ENCODE measurements around the gene SLC38A3.

Gene SLC38A3

DNA sequence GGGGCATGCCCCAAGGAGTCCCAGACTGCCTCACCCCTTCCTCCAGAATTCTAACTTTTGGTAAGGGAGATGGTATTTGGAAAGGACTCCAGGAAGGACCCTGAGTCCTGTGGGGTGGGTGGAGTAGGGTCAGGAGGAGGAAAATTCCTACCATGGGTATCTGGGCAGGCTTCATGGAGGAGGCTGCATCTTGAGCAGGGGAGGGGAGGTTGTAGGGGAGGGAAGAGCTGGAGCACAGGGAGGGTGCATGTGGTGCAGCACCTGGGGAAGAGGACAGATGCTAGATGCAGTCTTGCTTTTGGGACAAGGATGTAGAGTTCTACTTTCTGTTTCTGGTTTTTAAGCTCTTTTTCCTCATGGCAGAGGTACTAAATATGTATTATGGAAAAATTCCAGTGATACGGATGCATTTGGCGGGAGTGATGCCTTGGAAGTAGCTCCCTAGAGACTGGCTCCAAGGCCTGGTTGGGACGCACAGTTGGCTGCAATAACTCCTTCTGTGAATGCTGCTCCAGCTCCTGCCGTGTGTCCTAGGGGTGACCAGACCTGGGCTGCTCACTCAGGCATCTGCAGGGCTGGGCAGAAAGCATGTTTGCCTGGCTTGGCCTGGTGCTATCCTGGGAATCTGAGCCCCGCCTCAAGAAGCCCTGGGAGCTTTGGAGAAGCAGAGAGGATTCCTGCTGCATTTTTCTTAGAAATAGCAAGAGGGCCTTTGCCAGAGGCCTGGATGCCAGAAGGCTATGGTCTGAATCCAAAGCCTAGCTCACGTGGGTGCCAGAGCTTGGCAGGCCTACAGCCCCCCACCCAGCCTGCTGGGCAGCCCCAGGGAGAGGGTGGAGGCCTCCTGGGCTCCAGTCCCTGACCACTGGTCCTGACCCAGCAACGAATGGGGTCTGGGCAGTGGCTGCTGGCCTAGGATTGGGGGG, 39.8 kb upstream of the SLC38A3 start:
- no peak for DNase-seq (ENCODE audit: low spot score)
- in situ Hi-C loops (cut with MboI; ENCODE audit: low sequenced_read_pairs, unreplicated experiment) = no loop called here
- TF ChIP-seq, protein P1, sequence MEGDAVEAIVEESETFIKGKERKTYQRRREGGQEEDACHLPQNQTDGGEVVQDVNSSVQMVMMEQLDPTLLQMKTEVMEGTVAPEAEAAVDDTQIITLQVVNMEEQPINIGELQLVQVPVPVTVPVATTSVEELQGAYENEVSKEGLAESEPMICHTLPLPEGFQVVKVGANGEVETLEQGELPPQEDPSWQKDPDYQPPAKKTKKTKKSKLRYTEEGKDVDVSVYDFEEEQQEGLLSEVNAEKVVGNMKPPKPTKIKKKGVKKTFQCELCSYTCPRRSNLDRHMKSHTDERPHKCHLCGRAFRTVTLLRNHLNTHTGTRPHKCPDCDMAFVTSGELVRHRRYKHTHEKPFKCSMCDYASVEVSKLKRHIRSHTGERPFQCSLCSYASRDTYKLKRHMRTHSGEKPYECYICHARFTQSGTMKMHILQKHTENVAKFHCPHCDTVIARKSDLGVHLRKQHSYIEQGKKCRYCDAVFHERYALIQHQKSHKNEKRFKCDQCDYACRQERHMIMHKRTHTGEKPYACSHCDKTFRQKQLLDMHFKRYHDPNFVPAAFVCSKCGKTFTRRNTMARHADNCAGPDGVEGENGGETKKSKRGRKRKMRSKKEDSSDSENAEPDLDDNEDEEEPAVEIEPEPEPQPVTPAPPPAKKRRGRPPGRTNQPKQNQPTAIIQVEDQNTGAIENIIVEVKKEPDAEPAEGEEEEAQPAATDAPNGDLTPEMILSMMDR (IDR thresholded peaks at IDR 0.05; ENCODE audit: borderline replicate concordance, control extremely low read depth, extremely low read depth, insufficient read depth, missing control alignments) = no peak

DNA sequence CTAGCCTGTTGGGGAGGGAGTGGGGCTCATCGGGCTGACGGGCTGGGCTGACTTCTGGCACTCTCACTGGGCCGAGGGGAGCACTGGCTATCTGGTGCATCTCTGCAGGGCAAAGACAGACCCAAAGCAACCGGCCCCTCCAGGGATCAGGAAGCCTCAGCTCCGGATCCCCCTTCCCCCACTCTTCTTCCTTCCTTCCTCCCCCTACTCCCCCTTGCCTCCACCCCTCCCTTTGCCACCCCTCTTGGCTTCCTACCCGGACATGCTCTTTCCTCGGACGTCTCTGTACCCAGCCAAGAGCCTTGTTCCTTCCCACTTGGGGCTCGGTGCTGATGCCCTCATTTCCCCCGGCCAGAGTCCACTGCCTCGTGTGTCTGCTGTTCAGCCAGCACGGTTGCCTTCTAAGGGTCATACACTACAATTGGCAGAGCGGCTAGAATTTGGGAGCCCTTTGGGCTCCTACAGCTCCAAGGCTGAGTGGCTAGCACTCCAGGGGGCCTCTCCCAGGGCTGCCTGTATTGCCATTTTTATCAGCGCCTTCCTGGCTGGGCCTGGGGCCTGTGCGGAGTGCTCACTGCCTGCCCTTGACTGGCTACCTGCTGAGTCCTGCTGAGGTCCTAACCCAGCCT, 39.0 kb upstream of the SLC38A3 start:
- in situ Hi-C loops (cut with MboI; ENCODE audit: low sequenced_read_pairs, unreplicated experiment) = no loop called here
- no peak for DNase-seq (ENCODE audit: low spot score)
- TF ChIP-seq, protein P1 (IDR thresholded peaks at IDR 0.05; ENCODE audit: borderline replicate concordance, control extremely low read depth, extremely low read depth, insufficient read depth, missing control alignments) = no peak

DNA sequence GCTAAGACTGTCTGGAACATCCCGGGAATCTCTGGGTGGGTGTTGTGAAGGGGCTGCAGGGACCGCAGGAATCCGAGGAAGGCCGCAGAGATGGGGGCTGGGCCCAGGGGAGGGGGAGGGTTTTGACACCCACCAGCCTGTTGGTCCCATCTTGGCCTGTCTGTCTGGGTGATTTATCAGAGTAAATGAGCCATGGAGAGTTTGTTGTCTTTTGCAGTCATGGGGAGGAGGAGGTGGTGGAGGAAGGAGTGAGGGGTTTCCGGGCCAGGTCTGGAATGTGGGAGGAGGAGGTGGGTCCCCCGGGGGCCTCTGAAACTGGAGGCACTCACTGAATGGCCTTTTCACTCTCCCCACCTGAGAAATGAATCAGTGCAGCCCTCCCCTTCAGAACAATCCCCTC, 38.5 kb upstream of the SLC38A3 start:
- TF ChIP-seq, protein P1 (IDR thresholded peaks at IDR 0.05; ENCODE audit: borderline replicate concordance, control extremely low read depth, extremely low read depth, insufficient read depth, missing control alignments) = no peak
- DNase-seq (ENCODE audit: low spot score) = no peak
- in situ Hi-C loops (cut with MboI; ENCODE audit: low sequenced_read_pairs, unreplicated experiment) = no loop called here

DNA sequence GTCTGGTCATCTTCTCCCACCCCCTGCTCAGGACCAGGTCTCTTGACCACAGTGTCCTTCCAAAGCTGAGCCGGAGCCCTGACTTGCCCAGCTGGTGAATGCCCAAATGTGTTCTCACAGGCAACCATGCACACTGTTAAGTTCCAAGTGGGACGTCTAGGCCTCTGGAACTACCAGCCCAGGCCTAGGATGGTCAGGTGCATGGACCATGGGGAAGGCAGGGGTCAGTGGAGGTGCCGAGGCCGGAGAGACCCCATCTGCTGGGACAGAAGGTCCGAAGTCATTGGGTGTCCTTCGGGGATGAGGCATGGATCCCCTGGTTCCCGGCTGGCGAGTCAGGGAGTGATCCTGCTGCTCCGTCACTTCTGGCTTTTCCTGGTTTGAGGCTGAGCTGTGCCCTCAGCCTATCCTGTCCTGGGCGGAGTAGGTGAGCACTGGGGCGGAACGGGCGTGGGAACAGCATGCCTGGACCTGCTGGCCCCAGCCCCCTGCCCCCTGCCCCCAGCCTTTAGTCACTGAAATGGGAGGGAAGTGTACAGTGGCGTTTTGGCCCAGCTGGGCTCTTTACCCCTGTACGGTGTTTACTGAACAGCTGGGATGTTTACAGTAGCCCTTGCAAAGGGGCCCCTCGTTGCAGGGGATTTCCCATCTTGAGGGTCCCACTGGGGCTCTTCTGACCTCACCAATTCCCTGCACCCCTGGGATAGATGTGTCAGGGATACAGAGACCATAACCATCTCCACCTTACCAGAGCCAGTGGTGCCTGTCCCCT, 37.8 kb upstream of the SLC38A3 start:
- DNase-seq (ENCODE audit: low spot score) = no peak
- TF ChIP-seq, protein P1 (IDR thresholded peaks at IDR 0.05; ENCODE audit: borderline replicate concordance, control extremely low read depth, extremely low read depth, insufficient read depth, missing control alignments) = no peak
- in situ Hi-C loops (cut with MboI; ENCODE audit: low sequenced_read_pairs, unreplicated experiment) = no loop called here

DNA sequence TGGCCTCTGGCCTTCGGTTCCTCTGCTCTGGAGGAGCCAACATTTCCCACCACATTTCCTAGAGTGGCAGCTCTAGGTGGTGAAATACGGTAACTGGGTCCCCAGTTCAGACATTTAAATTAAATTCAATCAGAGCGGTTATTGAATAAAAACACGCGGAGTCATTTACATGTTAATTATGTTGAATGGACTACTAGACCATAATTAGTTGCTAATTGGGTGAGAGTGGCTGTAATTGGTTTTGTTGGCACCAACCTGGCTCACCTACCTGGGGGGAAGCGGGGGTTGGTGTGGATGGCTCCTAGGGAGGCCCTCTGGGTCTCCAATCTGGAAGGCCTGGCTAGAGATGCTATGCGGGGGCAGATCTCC, 37.2 kb upstream of the SLC38A3 start:
- in situ Hi-C loops (cut with MboI; ENCODE audit: low sequenced_read_pairs, unreplicated experiment) = no loop called here
- TF ChIP-seq, protein P1 (IDR thresholded peaks at IDR 0.05; ENCODE audit: borderline replicate concordance, control extremely low read depth, extremely low read depth, insufficient read depth, missing control alignments) = no peak
- DNase-seq (ENCODE audit: low spot score) = no peak

DNA sequence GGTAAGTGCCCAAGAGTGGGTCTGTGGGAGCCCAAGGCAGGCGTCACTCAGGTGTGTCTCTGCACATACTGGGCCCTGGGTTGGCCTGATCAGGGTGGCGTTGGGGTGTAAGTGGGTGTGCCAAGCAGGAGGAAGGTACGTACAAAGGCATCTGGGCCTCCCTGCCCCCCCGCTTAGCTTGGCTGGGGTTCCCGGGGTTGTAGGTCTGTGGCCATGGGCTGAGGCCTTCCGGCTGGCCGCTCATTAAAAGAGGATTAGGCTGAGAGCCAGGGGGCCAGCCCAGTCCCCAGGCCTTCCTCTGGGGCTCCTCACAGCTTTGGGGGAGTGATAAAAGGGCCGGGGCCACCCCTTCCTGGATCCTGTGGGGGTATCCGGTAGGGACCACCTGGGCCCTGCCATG, 36.7 kb upstream of the SLC38A3 start:
- TF ChIP-seq, protein P1 (IDR thresholded peaks at IDR 0.05; ENCODE audit: borderline replicate concordance, control extremely low read depth, extremely low read depth, insufficient read depth, missing control alignments) = no peak
- in situ Hi-C loops (cut with MboI; ENCODE audit: low sequenced_read_pairs, unreplicated experiment) = no loop called here
- DNase-seq (ENCODE audit: low spot score) = no peak
